Right renal cortex interstitium (tissue), 3 donors: Measurements from ENCODE around the gene SYNDIG1. TPM values are rescaled to one million over a fixed set of nuclear protein-coding genes. Genes with fewer than 3 reads are reported as not detected.

Source experiments
- DNase-seq, 3 donors: peaks; one replicate each; pipeline ENCODE4 v3.0.0-alpha.2; 2013; ENCODE audit warnings: low read depth in 3 of 3, low spot score in 2 of 3
- polyA plus RNA-seq, 3 donors: library from polyadenylated mRNA; unstranded; fragments of 120-200 nt; gene quantifications; one replicate each; pipeline ENCODE4 v1.2.1, GENCODE V29; 2013; ENCODE audit not compliant: insufficient read length in 3 of 3

SYNDIG1 gene
- polyA plus RNA-seq, 3 donors = 5.8 to 8.6 (median 7.7) TPM

GRCh38 chr20:24627291-24627690, 157.9 kb downstream of the SYNDIG1 start:
- DNase-seq = no peak

GRCh38 chr20:24627926-24628325, 158.5 kb downstream of the SYNDIG1 start:
- DNase-seq = no peak

- DNase-seq = no peak
Measured at GRCh38 chr20:24628985-24629384, 159.6 kb downstream of the SYNDIG1 start.

- DNase-seq = no peak
Measured at GRCh38 chr20:24629668-24630067, 160.2 kb downstream of the SYNDIG1 start.

- DNase-seq = no peak
Measured at GRCh38 chr20:24630486-24631172, 161.2 kb downstream of the SYNDIG1 start.

- no peak for DNase-seq
Measured at GRCh38 chr20:24631173-24631505, 161.7 kb downstream of the SYNDIG1 start.

GRCh38 chr20:24632581-24632980, 163.2 kb downstream of the SYNDIG1 start:
- DNase-seq = no peak

GRCh38 chr20:24633026-24633425, 163.6 kb downstream of the SYNDIG1 start:
- no peak for DNase-seq

GRCh38 chr20:24633521-24633920, 164.1 kb downstream of the SYNDIG1 start:
- DNase-seq = no peak

GRCh38 chr20:24634855-24635254, 165.4 kb downstream of the SYNDIG1 start:
- DNase-seq = no peak

GRCh38 chr20:24636626-24637025, 167.2 kb downstream of the SYNDIG1 start:
- DNase-seq = no peak

GRCh38 chr20:24637087-24637486, 167.7 kb downstream of the SYNDIG1 start:
- no peak for DNase-seq

GRCh38 chr20:24637941-24638340, 168.5 kb downstream of the SYNDIG1 start:
- no peak for DNase-seq

- no peak for DNase-seq
Measured at GRCh38 chr20:24638591-24639548, 169.4 kb downstream of the SYNDIG1 start.

GRCh38 chr20:24640276-24640675, 170.8 kb downstream of the SYNDIG1 start:
- DNase-seq = no peak

- no peak for DNase-seq
Measured at GRCh38 chr20:24640686-24641085, 171.3 kb downstream of the SYNDIG1 start.

- DNase-seq = no peak
Measured at GRCh38 chr20:24643731-24644626, 174.6 kb downstream of the SYNDIG1 start.

- DNase-seq = no peak
Measured at GRCh38 chr20:24646321-24646720, 176.9 kb downstream of the SYNDIG1 start.

GRCh38 chr20:24647713-24648112, 178.3 kb downstream of the SYNDIG1 start:
- no peak for DNase-seq

GRCh38 chr20:24648481-24648880, 179.1 kb downstream of the SYNDIG1 start:
- DNase-seq = no peak

GRCh38 chr20:24648919-24649318, 179.5 kb downstream of the SYNDIG1 start:
- no peak for DNase-seq
